Epithelial cell of proximal tubule (primary cell): ENCODE measurements around the gene AP1S2. TPM values are rescaled to one million over a fixed set of nuclear protein-coding genes. Genes with fewer than 3 reads are reported as not detected.
A peak's percentile ranks its signal among the peaks of the same experiment; 100 is the strongest.
"Not testable (repeated sequence)": the region's sequence is repeated elsewhere in the genome, so short reads cannot be mapped to it uniquely, and the experiment has no call there.

Experiments used
- DNase-seq: peaks from one replicate; pipeline ENCODE4 v3.0.0-alpha.2; 2011; ENCODE audit warnings: low read depth
- H3K4me3 ChIP-seq: 2 replicates; pipeline ENCODE4 v1.5.1; 2011; ENCODE audit warnings: low read depth, mild to moderate bottlenecking, low read length
- total RNA-seq: library from RNA; depleted of rRNA; stranded (reverse); fragments of >200 nt; gene quantifications from 2 replicates; pipeline ENCODE4 v1.2.3, GENCODE V29; 2015
- TF ChIP-seq, protein P1 (sequence below): conservative IDR thresholded peaks from 2 replicates; pipeline ENCODE4 v1.5.1; 2012; ENCODE audit warnings: low read depth, mild to moderate bottlenecking, low read length

AP1S2 gene
- total RNA-seq, 1 donor from 2014 or later = 69.0 TPM

DNA sequence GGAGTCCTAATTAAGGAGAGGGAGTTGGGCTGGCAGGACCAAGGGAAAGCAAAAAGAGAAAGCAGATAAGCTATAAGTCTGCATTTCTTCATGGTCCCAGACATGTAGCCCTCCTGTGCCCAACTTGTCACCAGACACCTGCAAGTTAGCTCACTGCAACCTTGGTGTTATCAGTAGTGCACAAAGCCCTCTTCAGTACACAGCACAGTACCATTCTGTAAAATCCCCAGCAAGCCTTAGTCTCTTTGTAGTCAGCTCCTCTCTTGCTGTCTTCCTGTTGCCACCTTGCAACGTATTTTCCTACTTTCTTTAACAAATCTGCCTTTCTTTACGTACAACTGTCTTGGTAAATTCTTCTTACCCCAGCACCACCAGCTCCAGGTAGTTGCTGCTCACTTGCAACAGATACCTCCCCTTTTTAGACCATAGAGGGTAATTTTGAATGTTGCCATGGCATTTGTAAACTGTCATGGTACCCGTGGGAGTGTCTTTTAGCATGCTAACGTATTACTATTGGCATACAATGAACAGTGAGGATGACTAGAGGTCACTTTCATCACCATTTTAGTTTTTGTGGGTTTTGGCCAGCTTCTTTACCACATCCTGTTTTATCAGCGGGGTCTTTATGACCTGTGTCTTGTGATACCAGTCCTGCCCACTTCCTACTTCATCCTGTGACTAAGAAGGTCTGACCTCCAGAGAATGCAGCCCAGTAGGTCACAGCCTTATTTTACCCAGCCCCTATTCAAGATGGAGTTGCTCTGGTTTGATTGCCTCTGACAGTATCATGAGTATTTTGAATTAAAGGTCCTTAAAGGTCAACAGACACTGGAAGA is 28.3 kb upstream of the AP1S2 start:
- no peak overlapping the region for H3K4me3 ChIP-seq
- no peak for DNase-seq
- TF ChIP-seq, protein P1, sequence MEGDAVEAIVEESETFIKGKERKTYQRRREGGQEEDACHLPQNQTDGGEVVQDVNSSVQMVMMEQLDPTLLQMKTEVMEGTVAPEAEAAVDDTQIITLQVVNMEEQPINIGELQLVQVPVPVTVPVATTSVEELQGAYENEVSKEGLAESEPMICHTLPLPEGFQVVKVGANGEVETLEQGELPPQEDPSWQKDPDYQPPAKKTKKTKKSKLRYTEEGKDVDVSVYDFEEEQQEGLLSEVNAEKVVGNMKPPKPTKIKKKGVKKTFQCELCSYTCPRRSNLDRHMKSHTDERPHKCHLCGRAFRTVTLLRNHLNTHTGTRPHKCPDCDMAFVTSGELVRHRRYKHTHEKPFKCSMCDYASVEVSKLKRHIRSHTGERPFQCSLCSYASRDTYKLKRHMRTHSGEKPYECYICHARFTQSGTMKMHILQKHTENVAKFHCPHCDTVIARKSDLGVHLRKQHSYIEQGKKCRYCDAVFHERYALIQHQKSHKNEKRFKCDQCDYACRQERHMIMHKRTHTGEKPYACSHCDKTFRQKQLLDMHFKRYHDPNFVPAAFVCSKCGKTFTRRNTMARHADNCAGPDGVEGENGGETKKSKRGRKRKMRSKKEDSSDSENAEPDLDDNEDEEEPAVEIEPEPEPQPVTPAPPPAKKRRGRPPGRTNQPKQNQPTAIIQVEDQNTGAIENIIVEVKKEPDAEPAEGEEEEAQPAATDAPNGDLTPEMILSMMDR = no peak

DNA sequence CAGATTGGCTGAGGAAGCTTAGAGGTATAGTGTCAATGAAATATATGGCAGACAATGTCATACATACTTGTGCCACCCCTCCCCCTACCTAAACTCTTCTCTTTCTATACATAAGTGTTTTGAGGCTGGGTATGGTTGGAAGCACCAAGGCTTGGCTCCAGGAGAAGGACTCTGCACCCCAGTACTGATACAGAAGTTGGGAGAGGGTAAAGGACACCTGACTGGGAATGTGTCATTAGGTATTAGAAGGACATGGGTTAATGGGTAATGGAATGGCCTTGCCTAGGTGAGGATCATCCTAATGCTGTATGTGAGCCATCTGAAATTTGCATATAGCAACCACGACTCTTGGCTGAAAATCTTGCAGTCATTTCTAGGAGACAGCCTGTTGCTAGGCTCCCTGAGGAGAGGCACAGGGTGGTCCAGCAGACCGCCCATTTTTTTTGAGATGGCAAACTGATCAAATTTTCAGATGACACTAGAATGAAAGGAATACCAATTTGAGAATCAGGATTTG is 26.8 kb upstream of the AP1S2 start:
- DNase-seq = no peak
- no peak overlapping the region for H3K4me3 ChIP-seq
- TF ChIP-seq, protein P1 = no peak

DNA sequence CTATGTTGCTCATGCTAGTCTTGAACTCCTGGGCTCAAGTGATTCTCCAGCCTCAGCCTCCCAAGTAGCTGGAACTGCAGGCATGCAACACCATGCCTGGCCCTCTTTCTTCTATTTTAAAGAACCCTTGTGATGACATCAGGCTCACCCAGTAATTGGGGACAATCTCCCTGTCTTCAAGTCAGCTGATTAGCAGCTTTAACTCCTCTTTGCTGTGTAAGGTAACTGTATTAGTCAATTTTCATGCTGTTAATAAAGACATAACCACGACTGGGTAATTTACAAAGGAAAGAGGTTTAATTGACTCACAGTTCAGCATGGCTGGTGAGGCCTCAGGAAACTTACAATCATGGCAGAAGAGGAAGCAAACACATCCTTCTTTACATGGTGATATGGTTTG is 23.3 kb upstream of the AP1S2 start:
- not testable (repeated sequence) for H3K4me3 ChIP-seq, DNase-seq

GRCh38 chrX:15877380-15877779 is 22.8 kb upstream of the AP1S2 start:
- peak; percentile 44 for DNase-seq
- TF ChIP-seq, protein P1 = no peak
- no peak overlapping the region for H3K4me3 ChIP-seq

DNA sequence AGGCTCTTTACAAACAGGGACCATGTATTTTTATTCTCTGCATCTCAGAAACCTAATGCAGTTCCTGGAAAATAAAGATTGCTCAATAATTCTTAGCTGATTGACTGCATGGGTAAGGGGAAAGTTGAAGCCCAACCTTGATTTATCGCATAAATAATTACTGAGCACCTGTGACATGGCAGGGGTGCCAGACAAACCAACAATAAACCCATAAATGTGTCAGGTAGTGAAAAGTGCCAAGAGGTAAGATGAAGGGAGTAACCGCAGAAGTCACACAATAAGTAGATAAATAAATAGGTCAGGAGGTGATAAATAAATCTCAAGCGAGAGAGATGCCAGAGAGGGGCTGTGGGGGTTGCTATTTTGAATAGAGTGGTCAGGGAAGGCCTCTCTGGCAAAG is 20.1 kb upstream of the AP1S2 start:
- DNase-seq = no peak
- TF ChIP-seq, protein P1 = no peak

DNA sequence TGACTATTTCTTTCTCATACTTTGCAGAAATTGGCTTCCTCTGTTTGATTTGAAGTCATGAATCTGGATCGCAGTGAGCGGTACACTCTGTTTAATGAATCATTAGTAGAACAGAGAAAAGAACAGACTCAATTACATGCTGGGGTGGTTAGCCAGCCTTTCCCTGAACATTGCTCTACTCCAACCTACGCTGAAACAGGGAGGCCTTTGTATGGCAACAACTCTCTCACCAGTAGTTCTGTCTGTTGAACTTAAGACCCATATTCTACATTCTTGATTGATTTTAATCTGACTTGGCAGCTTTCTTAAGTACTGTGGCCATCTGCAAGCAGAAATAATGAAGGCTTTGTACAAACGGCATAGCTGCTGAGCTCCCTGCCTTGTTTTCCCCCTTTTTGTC is 19.0 kb upstream of the AP1S2 start:
- no peak for DNase-seq
- H3K4me3 ChIP-seq = no peak overlapping the region
- TF ChIP-seq, protein P1 = no peak

More for the DNA sequence above, 20.1 kb upstream of the AP1S2 start:
- no peak overlapping the region for H3K4me3 ChIP-seq

DNA sequence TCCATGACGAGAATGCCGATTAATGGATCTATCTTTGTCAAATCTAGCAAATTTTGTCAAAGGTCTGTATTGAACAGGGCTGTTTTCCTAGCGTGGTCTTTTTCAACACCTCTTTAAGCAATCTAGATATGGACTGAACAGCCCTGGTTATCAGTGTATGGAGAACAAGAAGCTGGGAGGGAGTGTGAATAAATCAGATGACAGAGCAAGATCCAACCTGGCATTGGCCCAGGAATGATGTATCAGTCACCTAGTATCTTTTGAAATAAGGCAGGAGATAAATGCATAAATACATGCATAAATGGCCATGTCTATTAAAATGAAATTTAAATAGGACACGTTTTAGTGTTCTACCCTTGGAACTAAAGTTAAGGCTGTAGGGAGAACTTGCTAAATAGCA is 15.7 kb upstream of the AP1S2 start:
- H3K4me3 ChIP-seq = no peak overlapping the region
- TF ChIP-seq, protein P1 = no peak

More for the DNA sequence above, 15.7 kb upstream of the AP1S2 start:
- DNase-seq = no peak
